OCI-LY1 (cell line): ENCODE data around the gene CDKAL1.

Experiments used
- EZH2 ChIP-seq: fragments of 200-600 bp; sonication (generic), shearing (Covaris generic); IDR thresholded peaks from 2 replicates; pipeline ENCODE4 v1.8.0; 2017; ENCODE audit warnings: borderline replicate concordance, mixed run types, mild to moderate bottlenecking, antibody characterized with exemption, low read length, moderate library complexity, mixed read lengths
- TF ChIP-seq, protein P1 (sequence below): fragments of 200-600 bp; sonication (generic), shearing (Covaris generic); IDR thresholded peaks from 2 replicates; pipeline ENCODE4 v1.5.1; 2017; ENCODE audit warnings: mild to moderate bottlenecking, antibody characterized with exemption, low read length, moderate library complexity, mixed read lengths

- TF ChIP-seq, protein P1, sequence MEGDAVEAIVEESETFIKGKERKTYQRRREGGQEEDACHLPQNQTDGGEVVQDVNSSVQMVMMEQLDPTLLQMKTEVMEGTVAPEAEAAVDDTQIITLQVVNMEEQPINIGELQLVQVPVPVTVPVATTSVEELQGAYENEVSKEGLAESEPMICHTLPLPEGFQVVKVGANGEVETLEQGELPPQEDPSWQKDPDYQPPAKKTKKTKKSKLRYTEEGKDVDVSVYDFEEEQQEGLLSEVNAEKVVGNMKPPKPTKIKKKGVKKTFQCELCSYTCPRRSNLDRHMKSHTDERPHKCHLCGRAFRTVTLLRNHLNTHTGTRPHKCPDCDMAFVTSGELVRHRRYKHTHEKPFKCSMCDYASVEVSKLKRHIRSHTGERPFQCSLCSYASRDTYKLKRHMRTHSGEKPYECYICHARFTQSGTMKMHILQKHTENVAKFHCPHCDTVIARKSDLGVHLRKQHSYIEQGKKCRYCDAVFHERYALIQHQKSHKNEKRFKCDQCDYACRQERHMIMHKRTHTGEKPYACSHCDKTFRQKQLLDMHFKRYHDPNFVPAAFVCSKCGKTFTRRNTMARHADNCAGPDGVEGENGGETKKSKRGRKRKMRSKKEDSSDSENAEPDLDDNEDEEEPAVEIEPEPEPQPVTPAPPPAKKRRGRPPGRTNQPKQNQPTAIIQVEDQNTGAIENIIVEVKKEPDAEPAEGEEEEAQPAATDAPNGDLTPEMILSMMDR, result no peak
- TF ChIP-seq EZH2, result no peak
Measured at GRCh38 chr6:21220271-21220987, 686.2 kb downstream of the CDKAL1 start.
